HL-60 (cell line): ENCODE results near the gene EPB41L2.
"Not testable (repeated sequence)": the region's sequence is repeated elsewhere in the genome, so short reads cannot be mapped to it uniquely, and the experiment has no call there.

Experiments used
- DNase-seq, 2 experiments: peaks; one replicate each; pipeline ENCODE4 v3.0.0-alpha.2; 2010 to 2020; ENCODE audit warnings: low read depth in 1 of 2, low spot score in 1 of 2
- H3K27ac ChIP-seq: fragments of 250-450 bp; sonication (Bioruptor Pico); replicated peaks from 2 replicates; pipeline ENCODE4 v1.5.1; 2020; ENCODE audit warnings: mild to moderate bottlenecking, moderate library complexity
- H3K27me3 ChIP-seq: fragments of 250-450 bp; sonication (Bioruptor Pico); 2 replicates; pipeline ENCODE4 v1.5.1; 2021; ENCODE audit warnings: mild to moderate bottlenecking, moderate library complexity; ENCODE audit not compliant: insufficient read depth, poor library complexity, severe bottlenecking
- H3K4me3 ChIP-seq: replicated peaks from 2 replicates; pipeline ENCODE4 v1.5.1; 2011; ENCODE audit warnings: mild to moderate bottlenecking, control low read depth, low read length; ENCODE audit not compliant: insufficient read depth
- GABPA ChIP-seq: IDR thresholded peaks from 2 replicates; pipeline ENCODE4 v1.6.1; 2012; ENCODE audit warnings: low read depth
- POLR2AphosphoS5 ChIP-seq: IDR thresholded peaks from 2 replicates; pipeline ENCODE4 v1.6.1; 2012; ENCODE audit warnings: low read depth
- SPI1 ChIP-seq: IDR thresholded peaks from 2 replicates; pipeline ENCODE4 v1.6.1; 2012; ENCODE audit warnings: low read depth, mild to moderate bottlenecking, borderline replicate concordance
- TF ChIP-seq, protein P1 (sequence below): IDR thresholded peaks from one replicate; pipeline ENCODE4 v1.5.1; 2011; ENCODE audit warnings: low read length, control low read depth, inconsistent platforms; ENCODE audit not compliant: insufficient read depth
- TF ChIP-seq, protein P2 (sequence below): IDR thresholded peaks from 2 replicates; pipeline ENCODE4 v1.6.1; 2012; ENCODE audit warnings: low read depth; ENCODE audit not compliant: insufficient replicate concordance

Gene EPB41L2

DNA sequence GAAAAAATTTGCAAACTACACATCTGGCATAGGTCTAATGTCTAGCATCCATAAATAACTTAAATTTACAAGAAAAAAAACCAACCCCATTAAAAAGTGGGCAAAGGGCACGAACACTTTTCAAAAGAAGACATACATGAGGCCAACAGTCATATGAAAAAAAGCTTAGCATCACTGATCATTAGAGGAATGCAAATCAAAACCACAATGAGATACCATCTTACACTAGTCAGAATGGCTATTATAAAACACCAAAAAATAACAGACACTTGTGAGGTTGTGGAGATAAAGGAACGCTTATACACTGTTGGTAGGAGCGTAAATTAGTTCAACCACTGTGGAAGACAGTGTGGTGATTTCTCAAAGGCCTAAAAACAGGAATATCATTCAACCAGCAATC lies 33.7 kb upstream of the EPB41L2 start:
- no peak overlapping the region for H3K27ac ChIP-seq
- no peak overlapping the region for H3K4me3 ChIP-seq
- no peaks in the 10 kb centered on the region for H3K27me3 ChIP-seq
- TF ChIP-seq, protein P1, sequence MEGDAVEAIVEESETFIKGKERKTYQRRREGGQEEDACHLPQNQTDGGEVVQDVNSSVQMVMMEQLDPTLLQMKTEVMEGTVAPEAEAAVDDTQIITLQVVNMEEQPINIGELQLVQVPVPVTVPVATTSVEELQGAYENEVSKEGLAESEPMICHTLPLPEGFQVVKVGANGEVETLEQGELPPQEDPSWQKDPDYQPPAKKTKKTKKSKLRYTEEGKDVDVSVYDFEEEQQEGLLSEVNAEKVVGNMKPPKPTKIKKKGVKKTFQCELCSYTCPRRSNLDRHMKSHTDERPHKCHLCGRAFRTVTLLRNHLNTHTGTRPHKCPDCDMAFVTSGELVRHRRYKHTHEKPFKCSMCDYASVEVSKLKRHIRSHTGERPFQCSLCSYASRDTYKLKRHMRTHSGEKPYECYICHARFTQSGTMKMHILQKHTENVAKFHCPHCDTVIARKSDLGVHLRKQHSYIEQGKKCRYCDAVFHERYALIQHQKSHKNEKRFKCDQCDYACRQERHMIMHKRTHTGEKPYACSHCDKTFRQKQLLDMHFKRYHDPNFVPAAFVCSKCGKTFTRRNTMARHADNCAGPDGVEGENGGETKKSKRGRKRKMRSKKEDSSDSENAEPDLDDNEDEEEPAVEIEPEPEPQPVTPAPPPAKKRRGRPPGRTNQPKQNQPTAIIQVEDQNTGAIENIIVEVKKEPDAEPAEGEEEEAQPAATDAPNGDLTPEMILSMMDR: no peak
- TF ChIP-seq, protein P2, sequence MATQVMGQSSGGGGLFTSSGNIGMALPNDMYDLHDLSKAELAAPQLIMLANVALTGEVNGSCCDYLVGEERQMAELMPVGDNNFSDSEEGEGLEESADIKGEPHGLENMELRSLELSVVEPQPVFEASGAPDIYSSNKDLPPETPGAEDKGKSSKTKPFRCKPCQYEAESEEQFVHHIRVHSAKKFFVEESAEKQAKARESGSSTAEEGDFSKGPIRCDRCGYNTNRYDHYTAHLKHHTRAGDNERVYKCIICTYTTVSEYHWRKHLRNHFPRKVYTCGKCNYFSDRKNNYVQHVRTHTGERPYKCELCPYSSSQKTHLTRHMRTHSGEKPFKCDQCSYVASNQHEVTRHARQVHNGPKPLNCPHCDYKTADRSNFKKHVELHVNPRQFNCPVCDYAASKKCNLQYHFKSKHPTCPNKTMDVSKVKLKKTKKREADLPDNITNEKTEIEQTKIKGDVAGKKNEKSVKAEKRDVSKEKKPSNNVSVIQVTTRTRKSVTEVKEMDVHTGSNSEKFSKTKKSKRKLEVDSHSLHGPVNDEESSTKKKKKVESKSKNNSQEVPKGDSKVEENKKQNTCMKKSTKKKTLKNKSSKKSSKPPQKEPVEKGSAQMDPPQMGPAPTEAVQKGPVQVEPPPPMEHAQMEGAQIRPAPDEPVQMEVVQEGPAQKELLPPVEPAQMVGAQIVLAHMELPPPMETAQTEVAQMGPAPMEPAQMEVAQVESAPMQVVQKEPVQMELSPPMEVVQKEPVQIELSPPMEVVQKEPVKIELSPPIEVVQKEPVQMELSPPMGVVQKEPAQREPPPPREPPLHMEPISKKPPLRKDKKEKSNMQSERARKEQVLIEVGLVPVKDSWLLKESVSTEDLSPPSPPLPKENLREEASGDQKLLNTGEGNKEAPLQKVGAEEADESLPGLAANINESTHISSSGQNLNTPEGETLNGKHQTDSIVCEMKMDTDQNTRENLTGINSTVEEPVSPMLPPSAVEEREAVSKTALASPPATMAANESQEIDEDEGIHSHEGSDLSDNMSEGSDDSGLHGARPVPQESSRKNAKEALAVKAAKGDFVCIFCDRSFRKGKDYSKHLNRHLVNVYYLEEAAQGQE: no peak
- TF ChIP-seq POLR2AphosphoS5 (no peak), SPI1 (no peak), GABPA (no peak)
- DNase-seq: no peak

DNA sequence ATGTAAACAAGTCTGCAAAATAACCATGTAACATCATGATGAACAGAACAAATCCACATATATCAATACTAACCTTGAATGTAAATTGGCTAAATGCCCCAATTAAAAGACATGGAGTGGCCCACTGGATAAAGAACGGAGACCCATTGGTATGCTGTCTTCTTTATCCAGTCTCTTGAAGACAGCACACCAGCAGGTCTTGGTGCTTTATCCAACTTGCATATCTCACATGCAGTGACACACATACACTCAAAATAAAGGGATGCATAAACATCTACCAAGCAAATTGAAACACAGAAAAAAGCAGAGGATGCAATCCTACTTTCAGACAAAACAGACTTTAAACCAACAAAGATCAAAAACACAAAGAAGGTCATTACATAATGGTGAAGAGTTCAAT lies 30.3 kb upstream of the EPB41L2 start:
- TF ChIP-seq, protein P1: no peak
- TF ChIP-seq POLR2AphosphoS5: no peak
- TF ChIP-seq SPI1: no peak
- TF ChIP-seq, protein P2: no peak
- no peaks in the 10 kb centered on the region for H3K27me3 ChIP-seq
- H3K4me3 ChIP-seq: no peak overlapping the region
- H3K27ac ChIP-seq: no peak overlapping the region
- DNase-seq: no peak

DNA sequence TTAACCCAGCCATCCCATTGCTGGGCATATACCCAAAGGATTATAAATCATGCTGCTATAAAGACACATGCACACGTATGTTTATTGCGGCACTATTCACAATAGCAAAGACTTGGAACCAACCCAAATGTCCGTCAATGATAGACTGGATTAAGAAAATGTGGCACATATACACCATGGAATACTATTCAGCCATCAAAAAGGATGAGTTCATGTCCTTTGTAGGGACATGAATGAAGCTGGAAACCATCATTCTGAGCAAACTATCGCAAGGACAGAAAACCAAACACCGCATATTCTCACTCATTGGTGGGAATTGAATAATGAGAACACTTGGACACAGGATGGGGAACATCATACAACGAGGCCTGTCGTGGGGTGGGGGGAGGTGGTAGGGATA lies 28.9 kb upstream of the EPB41L2 start:
- H3K27me3 ChIP-seq, DNase-seq, H3K27ac ChIP-seq, H3K4me3 ChIP-seq: not testable (repeated sequence)

DNA sequence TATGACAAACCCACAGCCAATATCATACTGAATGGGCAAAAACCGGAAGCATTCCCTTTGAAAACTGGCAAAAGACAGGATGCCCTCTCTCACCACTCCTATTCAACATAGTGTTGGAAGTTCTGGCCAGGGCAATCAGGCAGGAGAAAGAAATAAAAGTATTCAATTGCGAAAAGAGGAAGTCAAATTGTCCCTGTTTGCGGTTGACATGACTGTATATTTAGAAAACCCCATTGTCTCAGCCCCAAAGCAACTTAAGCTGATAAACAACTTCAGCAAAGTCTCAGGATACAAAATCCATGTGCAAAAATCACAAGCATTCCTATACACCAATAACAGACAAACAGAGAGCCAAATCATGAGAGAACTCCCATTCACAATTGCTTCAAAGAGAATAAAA lies 27.3 kb upstream of the EPB41L2 start:
- not testable (repeated sequence) for H3K27ac ChIP-seq, DNase-seq, H3K4me3 ChIP-seq, H3K27me3 ChIP-seq
- TF ChIP-seq SPI1: peak; percentile 69; the same call in 1 of the 2 replicates

DNA sequence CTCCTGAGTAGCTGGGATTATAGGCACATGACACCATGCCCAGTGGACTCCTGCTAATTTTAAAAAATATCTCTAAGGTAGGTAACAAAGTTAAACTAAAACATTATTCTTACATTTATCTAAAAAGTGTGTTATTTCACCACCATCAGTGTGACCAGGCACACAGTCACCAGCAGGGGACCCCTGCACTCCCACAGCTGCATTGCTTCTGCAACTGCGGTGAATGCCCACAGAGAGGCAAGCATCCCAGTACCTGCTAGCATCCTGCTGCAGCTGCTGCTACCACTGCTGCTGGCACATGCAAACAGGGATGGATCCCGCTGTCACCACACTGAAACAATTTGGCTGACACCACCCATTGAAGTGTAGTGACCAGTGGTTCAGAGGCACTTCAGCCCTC lies 21.9 kb upstream of the EPB41L2 start:
- TF ChIP-seq SPI1: no peak
- TF ChIP-seq, protein P1: no peak
- TF ChIP-seq, protein P2: no peak
- no peak for TF ChIP-seq GABPA
- TF ChIP-seq POLR2AphosphoS5: no peak
- H3K27ac ChIP-seq: no peak overlapping the region
- no peak overlapping the region for H3K4me3 ChIP-seq
- no peak for DNase-seq
- H3K27me3 ChIP-seq: no peaks in the 10 kb centered on the region
